Stimulated activated CD4-positive, alpha-beta T cell treated with anti-CD3 and anti-CD28 coated beads, Interleukin-4, amount 100 ng/mL, for 24 hours (primary cell): ENCODE measurements around the gene GRIK2.

ENCODE experiments used
- DNase-seq: peaks from one replicate; pipeline ENCODE4 v3.0.0-alpha.2; 2020

Gene GRIK2

GRCh38 chr6:101918471-101918870 is 525.0 kb downstream of the GRIK2 start:
- DNase-seq: no peak

- no peak for DNase-seq
Observed at GRCh38 chr6:101921829-101922450, 528.4 kb downstream of the GRIK2 start.

GRCh38 chr6:101926149-101926925 is 532.8 kb downstream of the GRIK2 start:
- no peak for DNase-seq

GRCh38 chr6:101931766-101932165 is 538.3 kb downstream of the GRIK2 start:
- no peak for DNase-seq

- DNase-seq: no peak
Observed at GRCh38 chr6:101932704-101933103, 539.2 kb downstream of the GRIK2 start.

GRCh38 chr6:101935732-101936131 is 542.2 kb downstream of the GRIK2 start:
- no peak for DNase-seq

GRCh38 chr6:101936516-101936915 is 543.0 kb downstream of the GRIK2 start:
- no peak for DNase-seq

- no peak for DNase-seq
Observed at GRCh38 chr6:101937108-101937507, 543.6 kb downstream of the GRIK2 start.

GRCh38 chr6:101940391-101940790 is 546.9 kb downstream of the GRIK2 start:
- no peak for DNase-seq

GRCh38 chr6:101956961-101957360 is 563.5 kb downstream of the GRIK2 start:
- DNase-seq: no peak

GRCh38 chr6:101961357-101961756 is 567.8 kb downstream of the GRIK2 start:
- no peak for DNase-seq

- DNase-seq: no peak
Observed at GRCh38 chr6:101980924-101981323, 587.4 kb downstream of the GRIK2 start.

- DNase-seq: no peak
Observed at GRCh38 chr6:101986476-101986875, 593.0 kb downstream of the GRIK2 start.

GRCh38 chr6:101992286-101992685 is 598.8 kb downstream of the GRIK2 start:
- no peak for DNase-seq

- DNase-seq: no peak
Observed at GRCh38 chr6:101994521-101994920, 601.0 kb downstream of the GRIK2 start.

- DNase-seq: no peak
Observed at GRCh38 chr6:102015431-102015830, 621.9 kb downstream of the GRIK2 start.

GRCh38 chr6:102022281-102022680 is 628.8 kb downstream of the GRIK2 start:
- DNase-seq: no peak

GRCh38 chr6:102022803-102023202 is 629.3 kb downstream of the GRIK2 start:
- no peak for DNase-seq

GRCh38 chr6:102023977-102024657 is 630.6 kb downstream of the GRIK2 start:
- DNase-seq: no peak

- DNase-seq: no peak
Observed at GRCh38 chr6:102026649-102027048, 633.1 kb downstream of the GRIK2 start.

- DNase-seq: no peak
Observed at GRCh38 chr6:102028176-102028575, 634.7 kb downstream of the GRIK2 start.

- DNase-seq: no peak
Observed at GRCh38 chr6:102038964-102039363, 645.5 kb downstream of the GRIK2 start.

GRCh38 chr6:102039441-102039840 is 645.9 kb downstream of the GRIK2 start:
- DNase-seq: no peak

- DNase-seq: no peak
Observed at GRCh38 chr6:102051001-102051400, 657.5 kb downstream of the GRIK2 start.
